ENCODE results near the gene NINJ2.

The NINJ2 gene

DNA sequence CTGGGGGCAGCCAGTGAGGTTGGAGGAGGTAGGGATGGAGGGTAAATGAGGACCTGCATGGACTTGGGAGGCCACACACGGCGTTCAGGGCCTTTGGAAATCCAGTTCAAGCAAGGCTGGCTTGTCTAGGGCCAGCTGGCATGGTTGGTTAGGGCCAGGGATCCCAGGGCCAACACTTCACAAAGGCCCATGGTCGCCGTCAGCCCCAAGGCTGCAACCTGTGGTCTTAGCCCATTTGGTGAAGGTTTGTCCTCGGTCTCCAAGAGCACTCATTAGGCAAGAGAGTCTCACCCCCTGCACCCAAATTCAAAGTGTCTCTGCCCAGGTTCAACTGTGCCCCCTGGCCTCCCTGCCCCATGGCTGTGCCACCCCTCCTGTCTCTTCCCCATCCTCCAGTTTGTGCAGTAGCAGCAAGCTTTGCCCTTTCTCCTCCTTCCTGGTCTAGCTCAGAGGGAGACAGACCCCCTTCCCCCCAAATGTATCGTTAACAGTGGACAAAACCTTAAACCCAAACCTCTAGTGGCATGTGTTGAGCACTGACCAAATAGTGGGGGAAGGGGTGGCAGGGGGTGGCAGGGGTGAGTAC is 94.1 kb downstream of the NINJ2 start:
- no peak for DNase-seq (ENCODE audit: low spot score)

DNA sequence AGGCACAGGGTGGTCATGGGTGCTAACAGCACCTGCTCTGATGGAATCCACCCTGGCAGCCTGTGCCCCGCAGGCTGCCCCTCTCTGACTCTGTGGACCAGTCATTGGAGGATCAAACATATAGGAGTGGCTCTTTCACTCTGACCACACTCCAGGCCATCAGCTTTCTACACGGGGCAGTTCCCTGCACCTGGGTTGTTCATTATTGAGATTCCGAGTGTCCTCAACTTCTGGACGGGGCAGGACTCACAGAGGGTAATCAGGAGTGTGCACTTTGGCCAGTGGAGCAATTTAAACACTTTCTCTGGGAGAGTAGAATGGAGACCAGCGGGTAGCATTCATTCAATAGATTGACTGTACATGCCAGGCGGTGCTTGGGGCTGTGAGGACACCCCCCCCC is 94.8 kb downstream of the NINJ2 start:
- DNase-seq (ENCODE audit: low spot score), result no peak

DNA sequence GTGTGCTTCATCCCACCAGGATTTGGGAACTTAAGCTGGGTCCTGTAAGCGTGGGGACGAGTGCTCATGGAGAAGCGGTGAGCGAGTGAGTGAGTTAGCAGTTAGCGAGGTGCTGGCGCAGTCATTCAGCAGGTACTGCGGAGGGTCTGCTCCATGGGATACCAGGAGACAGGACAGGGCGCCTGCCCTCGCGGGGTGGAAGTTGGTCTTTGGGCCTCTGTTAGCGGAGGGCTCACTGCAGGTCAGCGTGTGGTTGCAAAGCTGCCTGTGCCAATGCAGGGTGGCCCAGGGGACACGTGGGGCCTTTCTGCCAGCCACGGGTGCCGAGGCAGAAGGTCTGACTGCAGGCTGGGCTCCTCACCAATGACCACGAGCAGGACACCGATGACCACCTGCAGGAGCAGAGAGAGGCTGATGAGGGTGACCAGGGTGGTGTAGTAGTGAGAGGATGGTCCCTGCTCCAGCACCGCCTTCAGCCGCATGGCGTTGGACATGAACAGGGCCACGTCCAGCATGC is 97.6 kb downstream of the NINJ2 start:
- DNase-seq (ENCODE audit: low spot score), result no peak

DNA sequence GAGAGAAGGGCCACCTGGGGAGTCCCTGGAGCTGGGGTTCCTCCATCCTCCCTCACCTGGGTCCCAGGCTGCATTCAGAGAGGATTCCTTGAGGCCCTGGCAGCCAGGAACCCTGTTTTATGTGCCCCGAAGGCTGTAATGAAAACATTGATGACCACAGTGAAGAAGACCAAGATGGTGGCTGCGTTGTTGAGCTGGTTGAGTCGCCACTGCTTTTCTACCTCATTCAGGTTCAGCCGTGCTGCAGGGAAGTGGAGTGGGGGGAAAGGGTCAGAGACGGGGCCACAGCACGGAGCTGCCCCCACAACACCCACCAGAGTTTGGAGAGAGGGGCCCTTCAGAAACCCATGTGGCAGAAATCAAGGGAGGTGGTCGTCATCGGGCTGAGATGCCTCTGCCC is 98.1 kb downstream of the NINJ2 start:
- no peak for DNase-seq (ENCODE audit: low spot score)

DNA sequence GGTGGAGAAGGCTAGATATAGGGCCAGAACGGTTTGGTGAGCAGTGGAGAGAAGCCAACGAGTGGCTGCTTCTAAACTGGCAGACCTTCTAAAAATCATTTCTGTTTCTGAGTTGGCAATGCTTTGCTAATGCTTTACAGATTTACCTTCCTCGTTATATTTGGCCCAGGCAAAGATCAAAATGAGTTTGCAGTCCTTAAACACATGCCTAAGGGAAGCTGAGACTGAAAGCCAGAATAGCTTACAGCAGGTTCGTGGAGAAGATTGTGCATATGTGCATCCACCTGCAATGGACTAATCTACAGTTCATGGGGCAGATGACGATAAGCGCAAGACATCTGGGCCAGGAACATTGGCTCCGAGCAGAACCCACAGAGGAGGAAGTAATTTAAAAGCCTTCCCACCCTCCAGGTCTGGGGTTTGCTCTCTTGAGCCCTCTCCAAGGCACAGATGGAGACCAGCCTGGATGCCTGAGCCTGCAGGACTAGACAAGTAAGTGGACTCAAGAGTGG is 99.4 kb downstream of the NINJ2 start:
- DNase-seq (ENCODE audit: low spot score), result no peak

DNA sequence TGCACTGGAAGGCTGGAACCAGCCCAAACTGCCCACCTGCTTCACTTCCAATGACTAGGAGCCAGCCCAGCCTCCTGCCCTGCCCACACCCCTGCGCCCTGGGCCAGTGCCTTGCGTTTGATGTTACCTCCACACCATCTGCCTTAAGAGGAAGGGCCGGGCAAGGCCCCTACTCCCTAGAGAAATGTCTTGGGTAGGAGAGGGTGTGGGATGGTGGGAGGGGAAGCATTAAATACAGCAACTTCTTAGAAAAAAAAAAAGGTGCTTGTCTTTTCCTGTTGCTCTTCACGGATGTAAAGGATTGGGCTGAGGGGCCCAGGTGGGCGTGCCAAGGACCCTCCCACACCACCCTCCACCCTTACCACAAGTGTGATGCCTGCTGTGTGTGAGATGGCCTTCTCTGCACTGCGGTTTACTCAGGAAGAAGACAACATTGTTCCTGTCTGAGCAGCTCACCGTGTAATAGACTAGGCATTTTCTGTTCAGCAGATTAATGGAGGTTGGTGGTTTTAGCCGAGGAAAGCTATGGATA is 99.9 kb downstream of the NINJ2 start:
- DNase-seq (ENCODE audit: low spot score), result no peak

DNA sequence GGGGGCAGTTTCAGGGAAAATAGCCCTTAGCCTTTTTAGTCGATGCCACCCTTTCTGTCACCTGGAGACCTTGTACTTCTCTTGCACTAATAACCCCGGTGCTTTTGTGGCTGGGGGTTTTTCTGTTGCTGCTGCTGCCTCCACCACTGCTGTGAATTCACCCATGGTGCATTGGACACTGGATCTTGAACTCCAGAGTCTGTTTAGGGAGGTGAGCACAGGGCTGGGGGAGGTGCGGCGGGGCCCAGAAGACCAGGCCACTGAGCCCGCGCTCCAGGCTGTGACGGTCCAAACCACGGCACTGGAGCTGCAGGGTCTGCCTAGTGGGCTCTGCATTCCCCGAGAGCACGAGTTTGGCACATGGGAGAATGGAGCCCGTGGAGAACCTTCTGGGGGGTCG is 100.6 kb downstream of the NINJ2 start:
- DNase-seq (ENCODE audit: low spot score), result no peak

DNA sequence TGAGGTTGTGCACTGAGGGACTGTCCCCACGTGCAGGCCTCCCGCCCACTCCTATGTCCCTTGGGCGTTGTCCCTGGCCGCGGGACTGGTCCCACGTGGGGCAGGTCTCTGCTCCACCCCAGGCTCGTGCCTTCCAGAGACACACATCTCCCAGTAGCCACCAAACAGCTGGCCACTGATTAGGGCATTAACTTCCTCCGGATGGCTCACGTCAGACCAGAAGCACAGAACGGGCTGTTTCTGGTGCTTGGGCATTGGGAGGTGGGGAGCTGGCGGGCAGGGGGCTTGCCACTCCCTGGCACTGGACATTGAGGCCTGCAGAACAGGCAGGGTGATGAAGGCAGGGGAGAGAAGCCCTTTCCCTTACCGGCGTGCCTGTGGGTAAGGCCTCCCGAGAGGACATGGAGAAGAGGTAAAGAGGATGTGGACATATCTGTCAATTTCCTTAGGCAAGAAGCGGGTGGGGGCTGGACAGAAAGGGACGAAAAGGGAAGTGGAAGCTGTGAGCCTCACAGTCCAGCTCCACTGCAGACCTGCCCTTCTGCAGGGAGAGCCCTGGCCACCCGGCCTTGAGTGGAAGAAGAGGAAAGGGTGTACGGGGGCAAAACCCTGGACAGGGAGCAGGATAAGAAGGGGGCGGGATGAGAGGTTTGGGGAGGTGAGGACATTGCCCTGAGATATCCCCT is 101.2 kb downstream of the NINJ2 start:
- DNase-seq (ENCODE audit: low spot score), result no peak

DNA sequence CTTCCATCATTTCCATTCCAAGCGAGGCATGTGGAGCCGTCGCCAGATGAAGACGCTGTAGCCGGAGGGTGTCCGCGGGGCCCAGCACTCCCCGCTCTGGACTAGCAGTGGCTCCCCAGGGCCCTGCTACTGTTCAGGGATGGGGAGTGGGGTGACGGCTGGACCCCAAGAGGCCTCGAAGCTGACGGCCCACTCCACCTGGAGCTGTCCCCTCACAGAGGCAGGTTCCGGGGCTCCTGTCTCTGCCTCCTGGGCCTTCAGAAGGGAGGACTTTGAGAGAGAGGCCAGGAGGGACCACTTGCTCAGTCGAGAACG is 101.9 kb downstream of the NINJ2 start:
- no peak for DNase-seq (ENCODE audit: low spot score)

DNA sequence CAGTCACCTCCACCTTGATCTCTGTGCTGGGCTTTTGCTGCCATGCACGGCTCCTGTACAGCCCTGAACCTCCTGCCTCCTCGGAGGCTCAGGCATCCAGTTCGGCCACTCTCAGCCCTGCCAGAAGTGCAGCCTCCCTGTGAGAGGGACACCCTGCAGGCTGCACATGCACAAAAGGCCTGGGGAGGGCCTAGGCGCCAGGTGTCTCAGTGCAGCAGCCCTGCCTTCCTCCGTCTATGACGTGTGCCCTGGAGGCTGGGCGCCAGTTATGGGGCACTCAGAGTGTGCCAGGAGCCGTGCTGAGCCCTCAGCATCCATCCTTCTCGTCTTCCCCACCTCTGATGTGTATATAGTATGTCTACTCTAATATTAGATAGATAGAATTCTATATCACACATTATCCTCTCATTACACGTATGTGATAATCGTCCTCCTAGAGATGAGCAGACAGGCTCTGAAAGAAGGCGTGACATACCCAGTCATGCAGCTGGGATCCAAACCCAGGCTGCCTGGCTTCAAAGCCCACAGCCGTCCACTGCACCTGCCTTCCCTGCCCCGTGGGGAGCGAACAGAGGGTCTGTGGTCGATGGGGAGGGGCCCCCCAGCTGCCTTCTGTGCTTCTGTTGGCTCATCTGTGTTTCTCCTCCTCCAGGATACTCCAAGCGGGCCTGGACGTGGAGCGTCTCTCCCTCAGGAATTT is 102.4 kb downstream of the NINJ2 start:
- no peak for DNase-seq (ENCODE audit: low spot score)

DNA sequence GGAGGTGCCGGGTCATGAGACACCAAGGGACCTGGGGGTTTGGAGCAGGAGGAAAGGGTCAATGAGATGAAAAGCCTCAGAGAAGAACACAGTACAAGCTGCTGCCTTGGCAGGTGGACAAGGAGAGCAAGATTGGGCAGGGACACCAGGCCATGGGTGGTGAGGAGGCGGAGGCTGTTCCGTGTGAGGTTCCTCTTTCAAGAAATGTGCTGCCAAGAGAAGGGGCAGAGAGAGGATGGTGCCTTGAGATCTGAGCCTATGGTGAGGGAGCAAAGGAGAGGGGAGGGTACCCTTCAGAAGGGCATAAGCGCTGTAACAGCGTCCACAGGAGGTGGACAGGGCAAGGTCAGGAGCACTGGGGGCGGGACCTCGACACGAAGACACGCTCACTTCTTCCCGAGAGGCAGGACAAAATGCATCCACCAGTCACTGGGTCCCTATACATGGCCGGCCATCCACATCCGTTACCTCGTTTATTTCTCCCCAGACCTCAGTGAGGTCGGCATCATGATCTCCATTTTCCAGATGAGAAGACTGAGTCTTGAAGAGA is 103.3 kb downstream of the NINJ2 start:
- DNase-seq (ENCODE audit: low spot score), result no peak

DNA sequence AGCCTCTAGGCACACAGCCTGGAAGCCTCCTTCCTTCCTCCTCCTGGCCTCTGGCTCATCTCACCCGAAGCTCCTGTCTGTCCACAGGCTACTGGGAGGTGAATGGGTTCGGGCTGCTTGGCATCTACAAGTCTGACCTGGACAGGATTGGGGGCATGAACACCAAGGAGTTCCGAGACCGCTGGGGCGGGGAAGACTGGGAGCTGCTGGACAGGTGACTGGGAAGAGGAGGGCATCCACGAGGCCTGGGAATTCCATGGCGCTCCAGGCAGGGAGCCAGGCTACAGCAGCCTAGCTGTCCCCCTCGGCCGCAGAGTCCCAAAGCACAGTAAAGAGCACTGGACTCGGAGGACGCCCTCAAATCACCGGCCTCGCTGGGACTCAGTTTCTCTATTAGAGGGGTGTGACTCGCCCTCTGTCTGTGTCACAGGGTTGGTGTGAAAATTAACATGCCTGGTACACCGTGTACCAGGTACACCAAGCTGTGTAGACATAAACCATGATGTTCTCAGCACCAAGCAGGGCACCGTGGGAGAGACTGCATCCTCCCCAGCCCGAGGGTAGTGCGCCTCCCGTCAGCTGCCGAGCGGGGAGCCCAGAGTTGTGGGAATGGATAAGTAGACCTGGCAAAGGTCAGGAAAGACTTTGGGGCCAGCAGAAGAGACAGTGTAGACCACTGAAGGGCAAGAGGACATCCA is 103.9 kb downstream of the NINJ2 start:
- no peak for DNase-seq (ENCODE audit: low spot score)

DNA sequence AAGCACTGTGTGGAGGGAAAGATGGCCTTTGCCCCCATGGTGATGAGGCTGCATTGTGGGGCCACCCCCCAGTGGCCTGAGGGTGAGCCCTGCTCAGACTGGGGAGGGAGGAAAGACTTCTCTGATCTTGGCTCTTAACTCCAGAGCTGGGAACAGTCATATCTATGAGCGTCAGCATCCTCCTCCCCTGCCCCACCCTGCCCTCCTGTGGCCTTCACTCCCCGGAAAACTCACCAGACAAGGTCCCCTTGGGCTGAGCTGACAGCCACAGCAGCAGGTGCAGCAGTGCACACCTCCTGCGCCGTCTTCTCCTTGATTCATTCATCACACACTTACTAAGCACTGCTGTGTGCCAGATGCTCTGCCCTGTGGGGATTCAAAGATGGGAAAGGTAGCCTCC is 104.7 kb downstream of the NINJ2 start:
- DNase-seq (ENCODE audit: low spot score), result no peak

DNA sequence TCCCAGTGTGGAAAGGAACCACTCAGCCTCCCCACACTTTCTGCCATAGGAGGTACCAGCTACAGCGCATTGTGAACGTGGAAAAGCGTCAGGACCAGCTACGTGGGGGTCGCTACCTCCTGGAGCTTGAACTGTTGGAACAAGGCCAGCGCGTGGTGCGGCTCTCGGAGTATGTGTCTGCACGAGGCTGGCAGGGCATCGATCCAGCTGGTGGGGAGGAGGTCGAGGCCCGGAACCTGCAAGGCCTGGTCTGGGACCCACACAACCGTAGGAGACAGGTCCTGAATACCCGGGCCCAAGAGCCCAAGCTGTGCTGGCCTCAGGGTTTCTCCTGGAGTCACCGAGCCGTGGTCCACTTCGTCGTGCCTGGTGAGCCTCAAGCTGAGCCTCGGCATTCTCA is 106.7 kb downstream of the NINJ2 start:
- no peak for DNase-seq (ENCODE audit: low spot score)

DNA sequence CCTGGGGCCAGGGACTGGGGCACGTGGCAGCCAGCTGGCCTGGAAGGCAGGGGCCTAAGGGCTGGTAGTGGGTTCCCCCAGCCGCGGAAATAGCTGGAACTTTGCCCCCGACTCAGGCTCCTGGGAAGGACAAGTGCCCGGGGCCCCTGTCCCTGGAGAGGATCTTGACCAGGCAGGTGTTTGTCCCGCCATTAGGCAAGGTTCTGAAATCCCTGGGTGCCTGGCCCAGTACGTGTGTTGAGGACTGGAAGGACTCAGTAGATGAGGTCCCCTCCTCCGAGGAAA is 109.3 kb downstream of the NINJ2 start:
- no peak for DNase-seq (ENCODE audit: low spot score)

DNA sequence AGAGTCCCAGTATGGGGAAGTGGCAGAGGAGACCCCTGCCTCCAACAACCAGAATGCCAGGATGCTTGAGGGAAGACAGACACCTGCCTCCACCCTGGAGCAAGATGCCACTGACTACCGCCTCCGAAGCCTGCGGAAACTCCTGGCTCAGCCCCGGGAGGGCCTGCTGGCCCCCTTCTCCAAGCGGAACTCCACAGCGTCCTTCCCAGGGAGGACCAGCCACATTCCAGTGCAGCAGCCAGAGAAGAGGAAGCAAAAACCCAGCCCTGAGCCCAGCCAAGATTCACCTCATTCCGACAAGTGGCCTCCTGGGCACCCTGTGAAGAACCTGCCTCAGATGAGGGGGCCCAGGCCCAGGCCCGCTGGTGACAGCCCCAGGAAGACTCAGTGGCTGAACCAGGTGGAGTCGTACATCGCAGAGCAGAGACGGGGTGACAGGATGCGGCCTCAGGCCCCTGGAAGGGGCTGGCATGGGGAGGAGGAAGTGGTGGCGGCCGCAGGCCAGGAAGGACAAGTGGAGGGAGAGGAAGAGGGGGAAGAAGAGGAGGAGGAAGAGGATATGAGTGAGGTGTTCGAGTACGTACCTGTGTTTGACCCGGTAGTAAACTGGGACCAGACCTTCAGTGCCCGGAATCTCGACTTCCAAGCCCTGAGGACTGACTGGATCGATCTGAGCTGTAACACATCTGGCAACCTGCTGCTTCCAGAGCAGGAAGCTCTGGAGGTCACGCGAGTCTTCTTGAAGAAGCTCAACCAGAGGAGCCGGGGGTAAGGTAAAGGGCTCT is 109.8 kb downstream of the NINJ2 start:
- DNase-seq (ENCODE audit: low spot score), result no peak

DNA sequence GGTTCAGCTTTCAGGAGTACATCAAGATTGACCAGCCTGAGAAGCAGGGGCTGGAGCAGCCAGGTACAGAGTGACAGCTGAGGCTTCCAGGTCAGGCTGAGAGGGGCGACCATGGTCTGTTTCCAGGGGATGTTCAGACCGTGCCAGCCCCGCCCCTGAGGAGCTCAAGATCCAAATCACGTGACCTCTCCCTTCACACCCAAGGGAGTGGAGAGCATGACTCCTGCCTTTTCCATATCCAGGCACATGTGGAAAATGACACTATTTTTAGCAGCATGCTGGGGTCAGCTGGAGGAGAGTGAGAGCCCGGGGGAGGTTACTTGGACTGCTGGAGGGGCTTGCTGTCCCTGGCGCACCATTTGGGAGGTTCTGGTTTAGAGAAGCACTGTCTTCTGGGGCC is 110.8 kb downstream of the NINJ2 start:
- DNase-seq (ENCODE audit: low spot score), result no peak

DNA sequence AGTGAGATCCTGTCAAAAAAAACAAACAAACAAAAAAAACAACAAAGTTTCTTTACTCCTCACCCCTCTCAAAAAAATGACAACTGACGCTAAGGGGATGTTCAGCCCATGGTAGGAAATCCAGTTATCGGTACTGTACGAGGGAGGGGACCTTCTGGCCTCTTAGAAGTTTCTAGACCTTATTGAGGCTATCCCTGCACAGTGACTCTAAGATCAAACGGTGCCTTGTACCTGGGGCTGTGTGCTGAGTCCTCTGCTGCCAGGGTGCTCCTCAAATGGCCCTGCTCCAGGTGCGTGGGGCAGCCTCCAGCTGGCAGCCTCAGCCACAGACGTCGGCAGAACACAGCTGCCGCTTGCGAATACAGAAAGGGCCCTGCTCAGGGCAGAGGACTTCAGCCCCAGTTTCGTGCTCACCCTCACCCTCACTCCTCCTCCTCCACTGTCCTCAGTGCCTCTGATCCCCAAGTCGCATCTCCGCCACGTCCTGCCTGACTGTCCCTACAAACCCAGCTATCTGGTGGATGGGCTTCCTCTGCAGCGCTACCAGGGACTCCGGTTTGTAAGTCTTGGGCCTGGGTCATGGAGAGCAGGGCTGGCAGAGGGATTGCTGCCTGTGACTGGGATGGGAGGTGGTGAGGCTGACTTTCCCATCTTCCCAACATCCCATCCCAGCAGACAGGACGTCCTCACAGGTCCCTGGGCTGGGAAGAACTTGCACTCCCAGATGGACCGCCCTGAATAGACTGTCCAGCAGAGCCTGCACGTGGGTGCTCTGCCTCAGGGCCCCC is 112.6 kb downstream of the NINJ2 start:
- no peak for DNase-seq (ENCODE audit: low spot score)

DNA sequence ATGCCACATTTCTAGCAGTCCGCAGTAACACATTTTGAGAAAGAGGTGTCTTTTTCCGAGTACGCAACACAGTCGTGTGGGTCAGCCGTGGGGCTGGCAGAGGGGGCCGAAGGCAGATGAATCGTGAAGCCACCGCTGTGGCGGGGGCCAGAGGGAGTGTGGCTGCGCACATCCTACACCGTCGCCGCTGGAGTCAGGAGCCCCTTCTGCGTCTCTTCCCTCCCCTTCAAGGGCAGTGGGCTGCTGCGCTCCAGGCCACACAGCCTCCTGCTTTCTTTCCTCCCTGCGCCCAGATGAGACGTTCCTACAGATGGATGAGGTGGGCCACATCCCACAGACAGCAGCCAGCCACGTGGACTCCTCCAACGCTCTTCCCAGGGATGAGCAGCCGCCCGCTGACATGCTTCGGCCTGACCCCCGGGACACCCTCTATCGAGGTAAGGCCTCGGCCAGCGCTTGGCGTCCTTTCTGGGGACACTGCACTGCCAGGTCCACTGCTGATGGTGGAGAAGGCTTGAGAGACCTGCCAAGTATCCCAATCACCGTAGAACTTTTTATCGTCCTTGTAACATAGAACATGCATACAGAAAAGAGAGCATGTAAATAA is 113.7 kb downstream of the NINJ2 start:
- DNase-seq (ENCODE audit: low spot score), result no peak

DNA sequence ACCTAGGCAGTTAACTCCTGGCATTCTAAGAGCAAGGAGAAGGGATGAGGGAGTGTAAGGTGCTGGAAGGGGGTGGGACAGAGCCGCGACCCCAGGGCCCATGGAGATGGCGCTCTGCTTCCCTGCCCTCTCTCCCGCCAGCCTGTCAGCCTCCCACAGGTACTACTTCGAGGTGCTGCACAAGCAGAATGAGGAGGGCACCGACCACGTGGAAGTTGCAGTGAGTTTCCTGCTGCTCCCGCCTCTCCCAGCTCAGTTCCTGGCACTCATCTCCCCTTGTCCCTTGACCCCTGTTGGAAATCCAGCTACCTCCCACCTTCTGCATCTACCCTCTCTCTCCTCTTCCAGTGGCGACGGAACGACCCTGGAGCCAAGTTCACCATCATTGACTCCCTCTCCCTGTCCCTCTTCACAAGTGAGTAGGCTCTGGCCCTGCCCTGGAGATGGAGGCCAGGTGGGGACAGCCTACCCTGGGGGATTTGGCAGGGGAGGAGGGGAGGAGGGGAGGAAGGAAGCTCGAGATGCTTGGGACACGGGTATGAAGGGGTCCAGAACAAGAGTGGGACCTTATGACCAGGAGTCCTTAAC is 115.3 kb downstream of the NINJ2 start:
- no peak for DNase-seq (ENCODE audit: low spot score)

All from AG08396 (cell line).